Activated naive CD8-positive, alpha-beta T cell treated with anti-CD3 and anti-CD28 coated beads, Interleukin-2, amount 50 U/mL, for 24 hours (primary cell): Measurements from ENCODE around the gene GNAT1.

Source experiments
- ATAC-seq: fragments of 150-1000 bp; cut with Tn5 transposase; one replicate; pipeline ENCODE4 v1.10.0; 2021
- DNase-seq: peaks from one replicate; pipeline ENCODE4 v3.0.0; 2021
- H3K27ac Mint-ChIP-seq: one replicate; pipeline ENCODE4 v1.8.0; 2021; ENCODE audit warnings: mild to moderate bottlenecking, mixed read lengths
- H3K27me3 Mint-ChIP-seq: one replicate; pipeline ENCODE4 v1.8.0; 2021; ENCODE audit warnings: mixed read lengths
- H3K36me3 Mint-ChIP-seq: one replicate; pipeline ENCODE4 v1.8.0; 2021; ENCODE audit warnings: low read depth, mixed read lengths
- H3K4me1 Mint-ChIP-seq: one replicate; pipeline ENCODE4 v1.8.0; 2021; ENCODE audit warnings: mixed read lengths
- H3K4me3 Mint-ChIP-seq: one replicate; pipeline ENCODE4 v1.8.0; 2021; ENCODE audit warnings: mild to moderate bottlenecking, moderate library complexity, mixed read lengths
- H3K9me3 Mint-ChIP-seq: one replicate; pipeline ENCODE4 v1.8.0; 2021; ENCODE audit warnings: mixed read lengths

The GNAT1 gene

GRCh38 chr3:50182533-50183099 lies 8.8 kb upstream of the GNAT1 start:
- no peaks in the 10 kb centered on the region for H3K36me3 Mint-ChIP-seq
- no peak overlapping the region for H3K4me3 Mint-ChIP-seq
- ATAC-seq (no peak), DNase-seq (no peak)
- H3K27ac Mint-ChIP-seq: no peak overlapping the region
- no peaks in the 10 kb centered on the region for H3K9me3 Mint-ChIP-seq
- no peaks in the 10 kb centered on the region for H3K4me1 Mint-ChIP-seq
- H3K27me3 Mint-ChIP-seq: no peaks in the 10 kb centered on the region

GRCh38 chr3:50183755-50184154 lies 7.7 kb upstream of the GNAT1 start:
- DNase-seq (no peak), ATAC-seq (no peak)
- Mint-ChIP-seq H3K27ac (no peak overlapping the region), H3K4me3 (no peak overlapping the region), H3K36me3 (no peaks in the 10 kb centered on the region), H3K27me3 (no peaks in the 10 kb centered on the region), H3K9me3 (no peaks in the 10 kb centered on the region), H3K4me1 (no peaks in the 10 kb centered on the region)

GRCh38 chr3:50184242-50184978 lies 7.0 kb upstream of the GNAT1 start:
- no peak for ATAC-seq
- Mint-ChIP-seq H3K9me3 (no peaks in the 10 kb centered on the region), H3K36me3 (no peaks in the 10 kb centered on the region), H3K4me3 (no peak overlapping the region), H3K27ac (no peak overlapping the region), H3K4me1 (no peaks in the 10 kb centered on the region), H3K27me3 (no peaks in the 10 kb centered on the region)
- no peak for DNase-seq

GRCh38 chr3:50185230-50185629 lies 6.2 kb upstream of the GNAT1 start:
- H3K9me3 Mint-ChIP-seq: no peaks in the 10 kb centered on the region
- no peaks in the 10 kb centered on the region for H3K36me3 Mint-ChIP-seq
- H3K27me3 Mint-ChIP-seq: no peaks in the 10 kb centered on the region
- no peak for DNase-seq
- H3K27ac Mint-ChIP-seq: no peak overlapping the region
- H3K4me3 Mint-ChIP-seq: no peak overlapping the region
- H3K4me1 Mint-ChIP-seq: no peaks in the 10 kb centered on the region
- no peak for ATAC-seq

GRCh38 chr3:50186096-50186495 lies 5.3 kb upstream of the GNAT1 start:
- DNase-seq (no peak), ATAC-seq (no peak)
- no peaks in the 10 kb centered on the region for H3K36me3 Mint-ChIP-seq
- H3K4me1 Mint-ChIP-seq: no peaks in the 10 kb centered on the region
- H3K4me3 Mint-ChIP-seq: no peak overlapping the region
- no peaks in the 10 kb centered on the region for H3K27me3 Mint-ChIP-seq
- no peaks in the 10 kb centered on the region for H3K9me3 Mint-ChIP-seq
- H3K27ac Mint-ChIP-seq: no peak overlapping the region

- DNase-seq: no peak
- H3K9me3 Mint-ChIP-seq: no peaks in the 10 kb centered on the region
- no peak for ATAC-seq
- H3K36me3 Mint-ChIP-seq: no peaks in the 10 kb centered on the region
- peaks cover 2% of the 10 kb centered on the region for H3K27me3 Mint-ChIP-seq
- H3K4me3 Mint-ChIP-seq: no peak overlapping the region
- peaks cover 2% of the 10 kb centered on the region for H3K4me1 Mint-ChIP-seq
- H3K27ac Mint-ChIP-seq: no peak overlapping the region
Observed at GRCh38 chr3:50187750-50188149, 3.7 kb upstream of the GNAT1 start.

GRCh38 chr3:50189274-50189673 lies 2.1 kb upstream of the GNAT1 start:
- Mint-ChIP-seq H3K27ac (no peak overlapping the region), H3K36me3 (no peaks in the 10 kb centered on the region), H3K27me3 (peaks cover 9% of the 10 kb centered on the region), H3K4me1 (peaks cover 6% of the 10 kb centered on the region), H3K9me3 (no peaks in the 10 kb centered on the region), H3K4me3 (no peak overlapping the region)
- ATAC-seq: peak; percentile 64
- DNase-seq: peak; percentile 47

GRCh38 chr3:50189989-50190388 lies 1.4 kb upstream of the GNAT1 start:
- no peak overlapping the region for H3K4me3 Mint-ChIP-seq
- H3K27ac Mint-ChIP-seq: no peak overlapping the region
- no peaks in the 10 kb centered on the region for H3K36me3 Mint-ChIP-seq
- DNase-seq: no peak
- no peaks in the 10 kb centered on the region for H3K9me3 Mint-ChIP-seq
- H3K27me3 Mint-ChIP-seq: peaks cover 14% of the 10 kb centered on the region
- ATAC-seq: no peak
- H3K4me1 Mint-ChIP-seq: peaks cover 12% of the 10 kb centered on the region

- Mint-ChIP-seq H3K9me3 (no peaks in the 10 kb centered on the region), H3K4me1 (peaks cover 12% of the 10 kb centered on the region), H3K36me3 (no peaks in the 10 kb centered on the region), H3K27me3 (peaks cover 14% of the 10 kb centered on the region), H3K27ac (no peak overlapping the region), H3K4me3 (no peak overlapping the region)
- no peak for DNase-seq
- ATAC-seq: no peak
Observed at GRCh38 chr3:50192124-50192523, 714 bp downstream of the GNAT1 start.

GRCh38 chr3:50192689-50193141 lies 1.3 kb downstream of the GNAT1 start:
- Mint-ChIP-seq H3K36me3 (no peaks in the 10 kb centered on the region), H3K4me1 (peaks cover 12% of the 10 kb centered on the region), H3K27ac (no peak overlapping the region), H3K27me3 (peaks cover 14% of the 10 kb centered on the region), H3K4me3 (no peak overlapping the region), H3K9me3 (no peaks in the 10 kb centered on the region)
- ATAC-seq: peak; percentile 34
- peak; percentile 87 for DNase-seq

- Mint-ChIP-seq H3K4me3 (no peak overlapping the region), H3K27me3 (peaks cover 14% of the 10 kb centered on the region), H3K27ac (no peak overlapping the region), H3K36me3 (no peaks in the 10 kb centered on the region), H3K9me3 (no peaks in the 10 kb centered on the region), H3K4me1 (peaks cover 12% of the 10 kb centered on the region)
- no peak for ATAC-seq
- no peak for DNase-seq
Observed at GRCh38 chr3:50193286-50193685, 1.9 kb downstream of the GNAT1 start.

- Mint-ChIP-seq H3K9me3 (no peaks in the 10 kb centered on the region), H3K36me3 (no peaks in the 10 kb centered on the region), H3K4me1 (peaks cover 12% of the 10 kb centered on the region), H3K27me3 (peaks cover 15% of the 10 kb centered on the region), H3K4me3 (no peak overlapping the region), H3K27ac (no peak overlapping the region)
- DNase-seq (no peak), ATAC-seq (no peak)
Observed at GRCh38 chr3:50193746-50194127, 2.3 kb downstream of the GNAT1 start.

GRCh38 chr3:50194128-50194902 lies 2.9 kb downstream of the GNAT1 start:
- peak; percentile 69 for ATAC-seq
- H3K36me3 Mint-ChIP-seq: no peaks in the 10 kb centered on the region
- H3K9me3 Mint-ChIP-seq: no peaks in the 10 kb centered on the region
- no peak overlapping the region for H3K27ac Mint-ChIP-seq
- peak; percentile 79 for DNase-seq
- peaks cover 12% of the 10 kb centered on the region for H3K4me1 Mint-ChIP-seq
- no peak overlapping the region for H3K4me3 Mint-ChIP-seq
- H3K27me3 Mint-ChIP-seq: peaks cover 18% of the 10 kb centered on the region

- ATAC-seq (peak; percentile 20), DNase-seq (peak; percentile 43)
- Mint-ChIP-seq H3K4me1 (peaks cover 12% of the 10 kb centered on the region), H3K36me3 (no peaks in the 10 kb centered on the region), H3K4me3 (no peak overlapping the region), H3K9me3 (no peaks in the 10 kb centered on the region), H3K27ac (no peak overlapping the region), H3K27me3 (peaks cover 18% of the 10 kb centered on the region)
Observed at GRCh38 chr3:50194903-50195500, 3.6 kb downstream of the GNAT1 start.
